K562 (cell line): ENCODE measurements around the gene LRRC15. TPM values are rescaled to one million over a fixed set of nuclear protein-coding genes. Genes with fewer than 3 reads are reported as not detected.

Experiments used
- ATAC-seq: fragments of 200-7000 bp; cut with Tn5 transposase; 3 replicates; pipeline ENCODE4 v1.9.1; 2020; ENCODE audit warnings: moderate library complexity
- BruUV-seq: library from RNA; stranded (reverse); fragments of 400-500 nt; replicated peaks from 2 replicates; lab custom pipeline; 2021; lab: Mats Ljungman, UMichigan
- CTCF ChIA-PET: fragments of 300-600 bp; formaldehyde crosslinking; extraction: SDS; loops from one replicate; lab custom pipeline; 2021; ENCODE audit warnings: low intra/inter-chr PET ratio; lab: Yijun Ruan, JAX
- POLR2A ChIA-PET: fragments of 300-600, 350-650 bp; sonication (Branson Sonifier 250); formaldehyde crosslinking; extraction: SDS; loops from one replicate; lab custom pipeline; 2021; ENCODE audit warnings: antibody characterized with exemption, inconsistent platforms; lab: Yijun Ruan, JAX
- DNase-seq, 4 experiments: peaks; one replicate each; pipeline versions ENCODE4 v3.0.0 to v3.0.0-alpha.2; 2011 to 2018; ENCODE audit warnings: low spot score in 3 of 4, mixed read lengths in 3 of 4; ENCODE audit errors: extremely low read depth in 1 of 4
- FAIRE-seq: peaks from 2 replicates; lab custom pipeline; 2011; peaks lifted over from hg19 to GRCh38; lab: Jason Lieb, UNC
- H2AFZ ChIP-seq: 2 replicates; pipeline ENCODE4 v1.6.0; 2011; ENCODE audit warnings: low read depth, low read length, control low read depth, inconsistent platforms
- H3K27ac ChIP-seq: fragments of 200-600 bp; 3 replicates; pipeline ENCODE4 v1.8.0; 2011; ENCODE audit warnings: low read depth, mild to moderate bottlenecking, control low read depth, inconsistent platforms, low read length, moderate library complexity, mixed read lengths; ENCODE audit errors: extremely low read depth
- H3K27me3 ChIP-seq, 2 experiments: fragments of 300-600 bp in 1 of 2; 2 replicates in 1 of 2; 3 replicates in 1 of 2; pipeline versions ENCODE4 v1.6.0 to v1.8.0; 2011; ENCODE audit warnings: inconsistent platforms in 2 of 2, low read length in 2 of 2, mild to moderate bottlenecking in 1 of 2, mixed read lengths in 1 of 2, moderate library complexity in 1 of 2; ENCODE audit not compliant: control insufficient read depth in 2 of 2, insufficient read depth in 2 of 2
- H3K36me3 ChIP-seq: fragments of 300-600 bp; 3 replicates; pipeline ENCODE4 v1.8.0; 2011; ENCODE audit warnings: mild to moderate bottlenecking, low read length, inconsistent platforms; ENCODE audit not compliant: control insufficient read depth, insufficient read depth
- H3K4me1 ChIP-seq, 2 experiments: fragments of 200-600 bp in 1 of 2; replicated peaks in 1 of 2; 2 replicates in 1 of 2; 3 replicates in 1 of 2; pipeline versions ENCODE4 v1.5.1 to v1.8.0; 2011; ENCODE audit warnings: inconsistent platforms in 2 of 2, low read length in 2 of 2, mild to moderate bottlenecking in 1 of 2, mixed read lengths in 1 of 2, moderate library complexity in 1 of 2; ENCODE audit not compliant: control insufficient read depth in 2 of 2, insufficient read depth in 2 of 2
- H3K4me2 ChIP-seq: 2 replicates; pipeline ENCODE4 v1.6.1; 2011; ENCODE audit warnings: low read length, control low read depth, inconsistent platforms, mixed read lengths; ENCODE audit not compliant: insufficient read depth
- H3K4me3 ChIP-seq: fragments of 200-600 bp; sonication (generic), shearing (Covaris generic); 2 replicates; pipeline ENCODE4 v1.5.1; 2016; ENCODE audit warnings: control low read depth, inconsistent platforms
- H3K79me2 ChIP-seq: fragments of 200-600 bp; 3 replicates; pipeline ENCODE4 v1.8.0; 2011; ENCODE audit warnings: low read length, inconsistent platforms; ENCODE audit not compliant: control insufficient read depth, insufficient read depth
- H3K9ac ChIP-seq, 2 experiments: 2 replicates each; pipeline versions ENCODE4 v1.6.0 to v1.6.1; 2011; ENCODE audit warnings: low read depth in 2 of 2, low read length in 2 of 2, control low read depth in 1 of 2, inconsistent platforms in 1 of 2, mild to moderate bottlenecking in 1 of 2, mixed read lengths in 1 of 2; ENCODE audit not compliant: insufficient read depth in 1 of 2
- H3K9me1 ChIP-seq: one replicate; pipeline ENCODE4 v1.6.0; 2011; ENCODE audit warnings: inconsistent platforms, mild to moderate bottlenecking, low read length, moderate library complexity; ENCODE audit not compliant: control insufficient read depth, insufficient read depth
- H3K9me3 ChIP-seq: replicated peaks from 2 replicates; pipeline ENCODE4 v1.5.1; 2011; ENCODE audit warnings: low read depth, low read length, inconsistent platforms; ENCODE audit not compliant: control insufficient read depth, insufficient read depth
- H4K20me1 ChIP-seq: replicated peaks from 2 replicates; pipeline ENCODE4 v1.6.1; 2011; ENCODE audit warnings: low read length, inconsistent platforms, mixed read lengths; ENCODE audit not compliant: control insufficient read depth, insufficient read depth
- BDP1 ChIP-seq: IDR thresholded peaks from 3 replicates; pipeline ENCODE4 v1.6.1; 2011; ENCODE audit not compliant: insufficient read length, insufficient read depth
- GABPB1 ChIP-seq: sonication (generic); formaldehyde crosslinking; IDR thresholded peaks from 2 replicates; pipeline ENCODE4 v1.8.0; 2022; ENCODE audit warnings: mild to moderate bottlenecking, missing genetic modification reagents
- GTF2F1 ChIP-seq: IDR thresholded peaks from 2 replicates; pipeline ENCODE4 v1.6.1; 2011; ENCODE audit warnings: low read depth, low read length, improper control_type of control experiment
- HSF4 ChIP-seq: fragments of 250-450 bp; sonication (Bioruptor Pico); IDR thresholded peaks from 2 replicates; pipeline ENCODE4 v2.1.2; 2022; ENCODE audit warnings: mild to moderate bottlenecking, moderate library complexity, borderline replicate concordance
- MECOM ChIP-seq: fragments of 250-450 bp; sonication (Bioruptor Pico); IDR thresholded peaks from 2 replicates; pipeline ENCODE4 v1.8.0; 2022; ENCODE audit warnings: inconsistent platforms
- NFXL1 ChIP-seq: fragments of 450-650 bp; formaldehyde crosslinking; IDR thresholded peaks from 2 replicates; pipeline ENCODE4 v1.4.0; 2021; ENCODE audit warnings: mild to moderate bottlenecking
- NKRF ChIP-seq: fragments of 450-650 bp; IDR thresholded peaks from 2 replicates; pipeline ENCODE4 v1.6.1; 2016; ENCODE audit warnings: borderline replicate concordance
- NR4A1 ChIP-seq, 2 experiments: fragments of 250-450 bp in 1 of 2; fragments of 450-650 bp in 1 of 2; sonication (Bioruptor Pico) in 1 of 2; IDR thresholded peaks; 2 replicates each; pipeline versions ENCODE4 v1.4.0 to v1.6.1; 2016 to 2020; ENCODE audit warnings: mild to moderate bottlenecking in 2 of 2, missing compliant biosample characterization in 1 of 2, missing genetic modification characterization in 1 of 2, moderate library complexity in 1 of 2
- SMARCC2 ChIP-seq: fragments of 450-650 bp; IDR thresholded peaks from 2 replicates; pipeline ENCODE4 v1.6.1; 2017; ENCODE audit warnings: antibody characterized with exemption, moderate library complexity, mild to moderate bottlenecking, low read depth
- TEAD4 ChIP-seq, 2 experiments: sonication (generic) in 1 of 2; formaldehyde crosslinking in 1 of 2; IDR thresholded peaks; 2 replicates each; pipeline versions ENCODE4 v1.6.1 to v1.8.0; 2012 to 2022; ENCODE audit warnings: borderline replicate concordance in 1 of 2, inconsistent platforms in 1 of 2, low read length in 1 of 2, mild to moderate bottlenecking in 1 of 2, missing genetic modification reagents in 1 of 2
- TGIF2 ChIP-seq: sonication (generic); formaldehyde crosslinking; IDR thresholded peaks from 2 replicates; pipeline ENCODE4 v1.8.1; 2022; ENCODE audit warnings: mild to moderate bottlenecking, missing genetic modification reagents, moderate library complexity
- XRCC3 ChIP-seq: fragments of 450-650 bp; IDR thresholded peaks from 2 replicates; pipeline ENCODE4 v1.6.1; 2017; ENCODE audit warnings: mild to moderate bottlenecking, moderate library complexity
- ZEB2 ChIP-seq: fragments of 450-650 bp; IDR thresholded peaks from 2 replicates; pipeline ENCODE4 v1.6.1; 2016
- ZFP30 ChIP-seq: fragments of 250-450 bp; sonication (Bioruptor Pico); IDR thresholded peaks from 2 replicates; pipeline ENCODE4 v1.8.0; 2022; ENCODE audit warnings: moderate library complexity, mild to moderate bottlenecking, inconsistent platforms, borderline replicate concordance
- ZNF143 ChIP-seq: sonication (generic); formaldehyde crosslinking; IDR thresholded peaks from 2 replicates; pipeline ENCODE4 v1.9.0; 2022; ENCODE audit warnings: mild to moderate bottlenecking, missing genetic modification reagents
- ZNF239 ChIP-seq: fragments of 250-450 bp; sonication (Bioruptor Pico); IDR thresholded peaks from 2 replicates; pipeline ENCODE4 v1.4.0; 2020; ENCODE audit warnings: mild to moderate bottlenecking
- ZNF444 ChIP-seq: fragments of 250-450 bp; sonication (Bioruptor Pico); IDR thresholded peaks from 2 replicates; pipeline ENCODE4 v1.4.0; 2020; ENCODE audit warnings: mild to moderate bottlenecking, moderate library complexity
- WGBS: fragments of 100-300 bp; shearing (Covaris generic); methylation state at CpG from one replicate; pipeline ENCODE4 v1.1.6; 2016; ENCODE audit warnings: low coverage, mixed read lengths; ENCODE audit not compliant: insufficient coverage; ENCODE audit errors: missing lambda C conversion rate; 5-methylcytosine and 5-hydroxymethylcytosine counted together
- in situ Hi-C: fragments of 300-500 bp; cut with MboI; formaldehyde crosslinking; loops from 4 replicates; pipeline ENCODE4 v1.15.0; 2018; ENCODE audit warnings: inconsistent platforms, mixed read lengths
- intact Hi-C: fragments of 100-400 bp; cut with micrococcal nuclease; formaldehyde crosslinking; loops from 2 replicates; pipeline ENCODE4 v1.14.2; 2022
- polyA plus RNA-seq, 8 experiments: library from polyadenylated mRNA; depleted of rRNA in 4 of 8; stranded (reverse) in 5 of 8; unstranded in 3 of 8; fragments of >200 nt; fragmentation: Nextera tagmentation in 2 of 8; fragmentation: Illumina TruSeq in 1 of 8; extraction: Ambion mirVana in 2 of 8; extraction: Trizol in 1 of 8; gene quantifications; 2 replicates each; pipeline versions ENCODE4 v1.2.1 to v1.2.3, GENCODE V29; 2011 to 2014; ENCODE audit warnings: inconsistent platforms in 1 of 8, missing spikeins in 1 of 8
- total RNA-seq, 7 experiments: library from RNA; depleted of rRNA in 6 of 7; stranded (reverse); fragments of >200 nt in 6 of 7; fragmentation: Illumina TruSeq in 2 of 7; extraction: Trizol in 2 of 7; gene quantifications; 2 replicates each; pipeline versions ENCODE4 v1.2.1 to v1.2.3, GENCODE V29; 2011 to 2021; ENCODE audit warnings: low replicate concordance in 1 of 7
- TF ChIP-seq, protein P1 (sequence below): sonication (generic); formaldehyde crosslinking; IDR thresholded peaks from 2 replicates; pipeline ENCODE4 v1.8.0; 2022; ENCODE audit warnings: mild to moderate bottlenecking, missing genetic modification reagents
- TF ChIP-seq, protein P2 (sequence below): fragments of 450-650 bp; IDR thresholded peaks from 2 replicates; pipeline ENCODE4 v1.6.1; 2017; ENCODE audit warnings: antibody characterized with exemption

LRRC15 gene
- total and polyA plus RNA-seq, 9 of the 15 experiments (the other 6 are each of a cell fraction or from before 2014, with no cell fraction given) = not detected

DNA sequence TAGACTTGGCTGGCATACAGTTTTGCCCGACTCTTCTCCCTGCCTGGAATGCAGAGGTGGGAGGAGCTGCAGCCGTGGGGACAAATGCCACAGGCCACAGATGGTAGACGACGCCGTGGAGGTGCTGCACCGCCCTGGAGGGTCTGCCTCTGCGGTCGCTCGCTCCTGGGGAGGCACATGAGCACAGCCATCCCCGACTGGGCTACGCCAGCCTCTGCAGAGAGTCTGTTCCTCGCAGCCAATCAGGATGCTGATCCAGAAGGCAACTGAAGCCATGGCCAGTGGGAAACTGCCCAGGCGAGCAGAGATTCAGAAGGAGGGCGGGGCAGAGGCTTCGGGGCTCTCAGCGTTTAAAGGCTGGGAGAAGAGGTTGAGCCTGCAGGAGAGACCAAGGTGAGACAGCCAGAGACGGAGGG lies 11.9 kb upstream of the LRRC15 start:
- H3K4me3 ChIP-seq = no peak overlapping the region
- no TSS peak for BruUV-seq
- H3K4me1 ChIP-seq = peaks cover 0 to 5% of the 10 kb centered on the region in 2 experiments; a peak in 2 of 5 replicates
- H3K36me3 ChIP-seq = no peaks in the 10 kb centered on the region
- ATAC-seq = no peak; the same call in 2 of the 3 replicates
- 9% methylated on average over 17 of the region's 17 CpGs for WGBS
- DNase-seq = no peak
- in situ Hi-C loops (no loop called here), intact Hi-C loops (no loop called here)
- H3K9ac ChIP-seq = no peak overlapping the region
- no peaks in the 10 kb centered on the region for H3K9me1 ChIP-seq
- CTCF ChIA-PET = no interaction called here
- no peak overlapping the region for H3K4me2 ChIP-seq
- POLR2A ChIA-PET = interaction anchor here (1.8 kb wide), 1 partner anchor 15 kb away, joined by 5 read pairs; no protein-coding TSS in a partner anchor
- no peak for FAIRE-seq
- H4K20me1 ChIP-seq = no peaks in the 10 kb centered on the region; the same call in 1 of the 2 replicates
- TF ChIP-seq MECOM (CRISPR knock-in tag) (no peak), TGIF2 (CRISPR knock-in tag) (no peak), SMARCC2 (no peak), GABPB1 (CRISPR knock-in tag) (no peak), TEAD4 (IDR thresholded peaks at IDR 0.05; ENCODE audit: low read length) (no peak), TEAD4 (CRISPR knock-in tag; IDR thresholded peaks at IDR 0.05; ENCODE audit: borderline replicate concordance) (no peak), XRCC3 (no peak), ZNF444 (CRISPR knock-in tag) (no peak), ZNF143 (CRISPR knock-in tag) (no peak), BDP1 (no peak), ZFP30 (no peak), ZEB2 (no peak), HSF4 (CRISPR knock-in tag) (no peak), GTF2F1 (no peak), ZNF239 (CRISPR knock-in tag) (no peak), NR4A1 (CRISPR knock-in tag; IDR thresholded peaks at IDR 0.05) (no peak), NR4A1 (tag; IDR thresholded peaks at IDR 0.05) (no peak), NKRF (no peak), NFXL1 (CRISPR knock-in tag) (no peak)
- TF ChIP-seq, protein P1, sequence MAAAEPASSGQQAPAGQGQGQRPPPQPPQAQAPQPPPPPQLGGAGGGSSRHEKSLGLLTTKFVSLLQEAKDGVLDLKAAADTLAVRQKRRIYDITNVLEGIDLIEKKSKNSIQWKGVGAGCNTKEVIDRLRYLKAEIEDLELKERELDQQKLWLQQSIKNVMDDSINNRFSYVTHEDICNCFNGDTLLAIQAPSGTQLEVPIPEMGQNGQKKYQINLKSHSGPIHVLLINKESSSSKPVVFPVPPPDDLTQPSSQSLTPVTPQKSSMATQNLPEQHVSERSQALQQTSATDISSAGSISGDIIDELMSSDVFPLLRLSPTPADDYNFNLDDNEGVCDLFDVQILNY (CRISPR knock-in tag) = no peak
- TF ChIP-seq, protein P2, sequence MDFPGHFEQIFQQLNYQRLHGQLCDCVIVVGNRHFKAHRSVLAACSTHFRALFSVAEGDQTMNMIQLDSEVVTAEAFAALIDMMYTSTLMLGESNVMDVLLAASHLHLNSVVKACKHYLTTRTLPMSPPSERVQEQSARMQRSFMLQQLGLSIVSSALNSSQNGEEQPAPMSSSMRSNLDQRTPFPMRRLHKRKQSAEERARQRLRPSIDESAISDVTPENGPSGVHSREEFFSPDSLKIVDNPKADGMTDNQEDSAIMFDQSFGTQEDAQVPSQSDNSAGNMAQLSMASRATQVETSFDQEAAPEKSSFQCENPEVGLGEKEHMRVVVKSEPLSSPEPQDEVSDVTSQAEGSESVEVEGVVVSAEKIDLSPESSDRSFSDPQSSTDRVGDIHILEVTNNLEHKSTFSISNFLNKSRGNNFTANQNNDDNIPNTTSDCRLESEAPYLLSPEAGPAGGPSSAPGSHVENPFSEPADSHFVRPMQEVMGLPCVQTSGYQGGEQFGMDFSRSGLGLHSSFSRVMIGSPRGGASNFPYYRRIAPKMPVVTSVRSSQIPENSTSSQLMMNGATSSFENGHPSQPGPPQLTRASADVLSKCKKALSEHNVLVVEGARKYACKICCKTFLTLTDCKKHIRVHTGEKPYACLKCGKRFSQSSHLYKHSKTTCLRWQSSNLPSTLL = no peak
- TF ChIP-seq, all 486 proteins: peak for 0
- Histone ChIP-seq H3K27ac (no peak overlapping the region), H2AFZ (no peak overlapping the region), H3K9me3 (no peaks in the 10 kb centered on the region), H3K79me2 (no peaks in the 10 kb centered on the region), H3K27me3 (peaks cover 61 to 85% of the 10 kb centered on the region in 2 experiments)
